Tibial nerve (tissue), 3 donors: ENCODE data around the gene RPS6KA5.

ENCODE experiments used
- CTCF ChIP-seq, 5 experiments: fragments of 200-600 bp in 3 of 5; fragments of 450-650 bp in 2 of 5; sonication (generic) in 3 of 5; IDR thresholded peaks; one replicate each; pipeline ENCODE4 v1.5.1; 2016 to 2019; ENCODE audit warnings: antibody characterized with exemption in 5 of 5, mild to moderate bottlenecking in 3 of 5, moderate library complexity in 2 of 5
- POLR2A ChIP-seq, 2 donors: fragments of 450-650 bp; IDR thresholded peaks; one replicate each; pipeline ENCODE4 v1.6.1; 2017; ENCODE audit warnings: antibody characterized with exemption in 2 of 2, mild to moderate bottlenecking in 2 of 2, moderate library complexity in 2 of 2

- no peak for TF ChIP-seq CTCF (IDR thresholded peaks at IDR 0.05)
- TF ChIP-seq POLR2A (IDR thresholded peaks at IDR 0.05), result no peak
Observed at GRCh38 chr14:90959344-90959743, 101.1 kb downstream of the RPS6KA5 start.
